GM18519 (cell line): Measurements from ENCODE around the gene NPFF.
"Not testable (repeated sequence)": the region's sequence is repeated elsewhere in the genome, so short reads cannot be mapped to it uniquely, and the experiment has no call there.

ENCODE experiments used
- ATAC-seq: cut with Tn5 transposase; IDR thresholded peaks from one replicate; pipeline ENCODE4 v1.9.1; 2021; ENCODE audit warnings: mild to moderate bottlenecking, moderate library complexity; ENCODE audit not compliant: unreplicated experiment, low FRiP score

Gene NPFF, protein sequence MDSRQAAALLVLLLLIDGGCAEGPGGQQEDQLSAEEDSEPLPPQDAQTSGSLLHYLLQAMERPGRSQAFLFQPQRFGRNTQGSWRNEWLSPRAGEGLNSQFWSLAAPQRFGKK

GRCh38 chr12:53506881-53507602 is at the start of gene NPFF:
TSS of gene NPFF (minus strand) at chr12:53507484. CDS start at chr12:53507474, 10 bp downstream.
- no peak for ATAC-seq

DNA sequence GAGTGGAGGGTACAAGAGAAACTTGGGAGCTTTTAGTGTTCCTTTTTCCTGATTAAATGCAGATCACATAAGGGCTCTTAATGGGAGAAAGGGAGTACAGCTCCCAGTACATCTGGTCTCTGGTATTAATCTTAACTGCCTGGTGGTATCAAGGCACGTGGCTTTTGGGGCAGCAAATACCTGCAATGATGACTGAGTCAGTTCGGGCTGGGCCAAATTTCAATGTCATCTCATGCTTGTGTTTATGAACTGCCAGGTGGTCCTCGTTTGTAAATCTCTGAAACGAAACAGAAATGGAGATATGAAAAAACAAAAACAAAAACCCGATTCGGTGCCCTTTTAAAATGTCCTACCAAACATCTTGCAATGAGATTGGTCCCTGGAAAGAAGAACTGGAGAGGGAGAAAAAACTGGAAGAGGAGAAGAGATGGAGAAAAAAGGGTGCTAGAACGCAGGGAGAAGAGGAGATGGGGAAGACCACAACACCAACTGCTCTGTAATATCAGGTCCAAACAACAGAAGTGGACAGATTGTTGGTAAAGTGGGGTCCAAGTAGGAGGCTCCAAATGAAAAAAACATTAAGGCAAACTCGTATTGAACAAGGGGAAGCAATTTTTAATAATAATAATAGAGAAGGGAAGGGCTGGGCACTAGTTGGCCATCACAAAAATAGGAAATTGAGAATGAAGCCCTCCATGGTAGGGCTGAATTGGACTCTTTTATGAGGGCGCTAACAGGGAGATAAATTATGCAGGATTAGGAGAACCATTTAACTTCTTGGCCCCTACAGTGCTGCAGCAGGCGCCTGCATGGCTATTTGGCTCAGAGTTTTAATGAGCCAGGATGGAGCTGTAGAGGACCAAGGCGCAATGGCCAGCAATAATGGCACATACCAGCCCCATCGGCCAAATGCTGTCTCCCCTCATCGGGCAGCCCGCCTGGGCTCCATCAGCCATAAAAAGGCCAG is 45.4 kb upstream of the NPFF start:
- no peak for ATAC-seq

DNA sequence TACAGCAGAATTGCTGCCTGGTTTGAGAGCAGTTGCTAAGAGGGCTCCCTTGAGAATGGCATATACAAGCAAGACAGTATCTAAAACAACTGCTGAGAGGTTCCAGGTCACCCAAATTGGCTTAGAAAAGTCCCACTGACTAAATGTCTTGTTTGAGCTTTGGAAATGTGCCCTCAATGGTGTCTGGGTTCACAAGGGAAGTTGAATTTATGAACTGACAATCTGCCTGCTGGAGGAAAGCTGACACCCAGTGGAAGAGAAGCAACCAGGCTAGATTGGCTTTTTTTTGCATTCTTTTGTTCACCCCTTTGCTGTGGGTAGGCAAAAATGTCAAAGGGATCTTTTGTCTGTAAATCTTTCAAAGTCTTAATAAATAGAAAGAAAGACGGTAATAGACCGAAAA is 44.6 kb upstream of the NPFF start:
- no peak for ATAC-seq

- no peak for ATAC-seq
Observed at GRCh38 chr12:53550595-53550994, 43.3 kb upstream of the NPFF start.

DNA sequence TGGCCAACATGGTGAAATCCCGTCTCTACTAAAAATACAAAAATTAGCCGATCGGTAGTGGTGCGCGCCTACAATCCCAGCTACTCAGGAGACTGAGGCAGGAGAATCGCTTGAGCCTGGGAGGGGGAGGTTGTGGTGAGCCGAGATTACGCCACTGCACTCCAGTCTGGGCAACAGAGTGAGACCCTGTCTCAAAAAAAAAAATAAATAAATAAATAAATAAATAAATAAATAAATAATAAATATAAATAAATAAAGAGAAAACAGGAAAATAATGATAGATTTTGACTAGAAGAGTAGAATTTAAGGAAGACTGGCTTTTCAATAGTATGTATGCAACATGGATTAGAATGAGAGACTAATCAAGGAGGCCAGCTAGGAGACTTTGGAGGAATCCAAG is 42.8 kb upstream of the NPFF start:
- ATAC-seq = not testable (repeated sequence)

DNA sequence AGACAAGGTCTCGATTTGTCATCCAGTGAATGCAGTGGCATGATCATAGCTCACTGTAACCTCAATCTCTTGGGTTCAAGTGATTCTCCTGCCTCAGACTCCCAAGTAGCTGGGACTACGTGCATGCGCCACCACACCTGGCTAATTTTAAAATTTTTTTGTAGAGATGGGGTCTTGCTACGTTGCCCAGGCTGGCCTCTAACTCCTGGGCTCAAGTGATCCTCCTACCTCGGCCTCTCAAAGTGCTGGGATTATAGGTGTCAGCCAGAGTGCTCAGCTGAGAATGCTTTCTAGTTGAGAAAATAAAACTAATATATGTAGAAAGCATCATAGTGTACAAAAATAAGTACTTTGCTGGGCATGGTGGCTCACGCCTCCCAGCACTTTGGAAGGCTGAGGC is 41.1 kb upstream of the NPFF start:
- not testable (repeated sequence) for ATAC-seq

- no peak for ATAC-seq
Observed at GRCh38 chr12:53543539-53543938, 36.3 kb upstream of the NPFF start.

- ATAC-seq = no peak
Observed at GRCh38 chr12:53539526-53539925, 32.2 kb upstream of the NPFF start.

DNA sequence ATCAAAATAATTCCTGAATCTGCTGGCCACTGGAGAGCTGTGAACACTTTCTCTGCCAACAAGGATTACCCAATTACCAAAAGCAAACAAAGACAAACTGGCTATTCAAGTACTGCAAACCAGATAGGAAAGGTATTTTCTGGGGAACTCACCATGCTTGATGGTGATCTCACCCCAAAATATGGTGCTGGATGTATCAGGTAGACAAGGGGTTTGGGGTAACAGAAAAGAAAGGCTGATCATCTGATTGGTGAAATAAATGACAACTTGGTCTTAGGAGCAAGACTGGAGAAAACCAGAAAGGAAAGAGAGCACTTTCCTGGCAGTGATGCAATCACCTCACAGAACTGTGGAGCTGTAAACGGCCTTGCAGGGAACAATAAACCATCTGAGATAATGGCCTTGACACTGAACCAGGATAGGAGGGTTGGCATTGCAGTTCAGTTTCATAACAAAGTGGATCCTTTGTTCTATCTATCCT is 31.0 kb upstream of the NPFF start:
- no peak for ATAC-seq

- ATAC-seq = no peak
Observed at GRCh38 chr12:53536962-53537361, 29.7 kb upstream of the NPFF start.

- ATAC-seq = no peak
Observed at GRCh38 chr12:53533471-53533870, 26.2 kb upstream of the NPFF start.

GRCh38 chr12:53532524-53533445 is 25.5 kb upstream of the NPFF start:
- no peak for ATAC-seq

- ATAC-seq = no peak
Observed at GRCh38 chr12:53532021-53532420, 24.7 kb upstream of the NPFF start.

GRCh38 chr12:53530920-53531319 is 23.6 kb upstream of the NPFF start:
- ATAC-seq = no peak

DNA sequence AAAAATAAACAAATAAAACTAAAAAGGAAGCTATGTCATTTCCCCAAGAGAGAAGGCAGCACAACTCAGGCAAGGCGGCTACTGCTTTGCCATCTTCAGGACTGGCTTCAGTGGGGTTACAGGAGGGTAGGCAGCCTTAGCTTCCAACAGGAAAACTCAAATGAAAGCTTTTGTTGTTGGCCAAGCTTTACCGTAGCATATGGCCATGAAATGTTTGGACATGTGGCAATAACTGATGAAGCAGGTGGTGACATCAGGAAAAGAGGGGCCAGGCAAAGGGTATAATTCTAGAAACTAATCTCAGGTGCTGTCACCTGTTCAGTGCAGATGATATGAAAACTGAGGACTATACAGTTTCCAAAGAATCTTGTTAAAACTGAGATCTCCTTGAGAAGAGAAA is 22.8 kb upstream of the NPFF start:
- no peak for ATAC-seq

GRCh38 chr12:53524476-53524875 is 17.2 kb upstream of the NPFF start:
- no peak for ATAC-seq

DNA sequence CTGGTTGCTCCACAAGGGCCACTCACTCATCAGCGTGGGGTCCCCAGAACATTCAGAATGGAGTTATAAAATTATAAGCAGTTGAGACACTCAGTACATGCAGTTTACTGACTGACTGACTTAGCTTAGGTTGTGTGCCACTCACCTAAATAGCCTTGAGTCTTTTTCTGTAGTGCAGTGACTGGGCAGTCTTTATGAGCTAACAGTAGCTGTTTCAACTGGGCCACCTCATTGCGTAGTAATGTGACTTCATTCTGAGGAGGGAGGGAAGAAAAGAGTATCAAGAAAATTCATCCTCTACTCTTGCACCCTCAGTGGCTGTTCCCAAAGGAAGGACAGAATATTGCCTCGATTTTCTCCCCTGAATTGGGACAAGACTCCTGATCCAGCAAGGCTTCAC is 15.8 kb upstream of the NPFF start:
- ATAC-seq = no peak

GRCh38 chr12:53518381-53518780 is 11.1 kb upstream of the NPFF start:
- no peak for ATAC-seq

- no peak for ATAC-seq
Observed at GRCh38 chr12:53516758-53517455, 9.6 kb upstream of the NPFF start.

DNA sequence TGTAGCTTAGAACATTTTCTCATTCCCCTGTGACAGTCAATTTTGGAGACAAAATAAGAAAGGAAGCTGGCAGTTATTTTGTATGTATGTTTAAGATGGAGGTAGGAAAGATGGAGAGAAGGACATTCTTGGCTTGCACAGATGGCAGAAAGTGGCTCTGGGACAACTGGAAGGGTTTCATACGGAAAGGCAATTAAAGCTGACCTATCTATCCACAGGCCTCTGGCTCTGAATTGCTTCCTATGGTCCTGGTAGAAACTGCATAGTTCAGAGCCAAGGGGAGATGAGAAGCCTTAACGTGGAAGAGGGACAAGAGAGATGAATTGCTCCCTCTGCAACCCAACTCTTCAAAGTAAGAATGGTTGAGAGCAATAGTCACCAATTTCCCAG is 8.0 kb upstream of the NPFF start:
- no peak for ATAC-seq
